Brain microvascular endothelial cell (primary cell): Measurements from ENCODE around the gene LRRC4C.

Experiments used
- DNase-seq: peaks from one replicate; pipeline ENCODE4 v3.0.0-alpha.2; 2020
- H3K27ac ChIP-seq: fragments of 250-450 bp; sonication (Bioruptor Pico); 2 replicates; pipeline ENCODE4 v1.5.1; 2020; ENCODE audit warnings: mild to moderate bottlenecking, moderate library complexity
- H3K27me3 ChIP-seq: fragments of 250-450 bp; sonication (Bioruptor Pico); replicated peaks from 2 replicates; pipeline ENCODE4 v1.5.1; 2020; ENCODE audit warnings: mild to moderate bottlenecking
- H3K36me3 ChIP-seq: fragments of 250-450 bp; sonication (Bioruptor Pico); replicated peaks from 2 replicates; pipeline ENCODE4 v1.5.1; 2020; ENCODE audit warnings: mild to moderate bottlenecking
- H3K4me3 ChIP-seq: 2 replicates; pipeline ENCODE4 v1.5.1; 2011; ENCODE audit warnings: low read depth, mild to moderate bottlenecking, control low read depth, low read length, moderate library complexity
- CTCF ChIP-seq: IDR thresholded peaks from 2 replicates; pipeline ENCODE4 v1.5.1; 2011; ENCODE audit warnings: low read depth, mild to moderate bottlenecking, moderate library complexity, low read length, control low read depth, inconsistent platforms; ENCODE audit errors: missing control alignments
- in situ Hi-C: cut with HindIII; loops from 2 replicates; pipeline ENCODE4 v1.10.0; 2017; ENCODE audit warnings: low sequenced_read_pairs, low pct_ligation_motif_present

LRRC4C gene

DNA sequence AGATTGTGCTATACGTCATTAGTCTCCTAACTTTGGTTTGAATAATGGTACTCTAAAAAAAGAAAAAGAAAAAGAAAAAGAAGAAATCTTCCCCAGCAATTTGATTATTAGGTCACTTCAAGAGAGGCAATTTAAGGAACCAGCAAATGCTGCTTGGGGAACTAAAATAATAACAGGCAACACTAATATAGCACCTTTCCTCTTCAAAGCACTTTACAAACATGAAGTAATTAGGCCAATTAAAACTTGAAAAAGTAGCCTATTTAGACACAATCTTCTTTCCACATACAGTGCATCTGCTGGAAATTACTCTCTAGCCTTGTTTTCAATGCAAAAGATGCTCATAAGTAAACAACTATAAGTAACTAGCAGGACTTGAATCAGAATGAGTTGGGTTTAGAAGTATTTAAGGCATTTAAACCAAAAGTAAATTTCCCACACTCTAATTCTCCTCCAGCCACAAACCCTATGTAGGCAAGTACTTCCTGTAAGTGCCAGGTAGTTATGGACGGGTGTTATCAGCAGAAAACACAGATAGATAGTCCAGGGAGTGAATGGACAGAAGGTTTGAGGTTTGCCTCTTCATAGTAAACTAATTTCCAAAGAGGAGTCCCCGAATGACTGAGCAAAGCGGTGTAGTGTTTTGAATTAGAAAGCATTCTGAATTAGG is 44.5 kb downstream of the LRRC4C start:
- no peaks in the 10 kb centered on the region for H3K36me3 ChIP-seq
- no peaks in the 10 kb centered on the region for H3K27me3 ChIP-seq
- H3K4me3 ChIP-seq, result no peak overlapping the region
- H3K27ac ChIP-seq, result no peak overlapping the region
- DNase-seq, result no peak
- in situ Hi-C loops, result no loop called here
- no peak for TF ChIP-seq CTCF

- TF ChIP-seq CTCF, result no peak
- in situ Hi-C loops, result no loop called here
- no peak for DNase-seq
Measured at GRCh38 chr11:41413843-41414242, 45.6 kb downstream of the LRRC4C start.

DNA sequence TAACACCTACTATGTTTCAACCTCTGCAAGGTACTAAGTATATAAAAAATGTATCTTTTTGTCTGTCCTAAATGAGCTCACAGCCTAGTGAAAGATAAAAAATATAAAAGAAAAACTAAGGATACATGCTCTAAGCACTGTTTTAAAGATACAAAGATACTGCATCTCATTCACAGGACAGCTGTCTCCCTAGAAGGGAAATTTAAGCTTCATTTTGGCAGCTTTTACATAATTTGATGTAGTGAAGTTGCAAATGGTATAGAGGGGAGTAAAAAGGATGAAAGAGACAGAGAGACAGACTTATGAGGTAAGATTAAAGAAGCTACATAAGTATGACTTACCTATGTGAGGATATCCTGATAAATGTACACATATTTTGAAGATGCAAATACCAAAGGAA is 53.6 kb downstream of the LRRC4C start:
- no peak for TF ChIP-seq CTCF
- Histone ChIP-seq H3K4me3 (no peak overlapping the region), H3K36me3 (no peaks in the 10 kb centered on the region), H3K27me3 (no peaks in the 10 kb centered on the region), H3K27ac (no peak overlapping the region)
- in situ Hi-C loops, result no loop called here
- DNase-seq, result no peak

More at GRCh38 chr11:41413843-41414242, 45.6 kb downstream of the LRRC4C start:
- Histone ChIP-seq H3K27me3 (no peaks in the 10 kb centered on the region), H3K36me3 (no peaks in the 10 kb centered on the region), H3K27ac (no peak overlapping the region), H3K4me3 (no peak overlapping the region)

- H3K27me3 ChIP-seq, result no peaks in the 10 kb centered on the region
- no peak for TF ChIP-seq CTCF
- no peaks in the 10 kb centered on the region for H3K36me3 ChIP-seq
- no peak for DNase-seq
- in situ Hi-C loops, result no loop called here
- H3K27ac ChIP-seq, result no peak overlapping the region
- H3K4me3 ChIP-seq, result no peak overlapping the region
Measured at GRCh38 chr11:41404109-41404508, 55.3 kb downstream of the LRRC4C start.

GRCh38 chr11:41403458-41403857 is 56.0 kb downstream of the LRRC4C start:
- in situ Hi-C loops, result no loop called here
- Histone ChIP-seq H3K36me3 (no peaks in the 10 kb centered on the region), H3K27ac (no peak overlapping the region), H3K4me3 (no peak overlapping the region), H3K27me3 (no peaks in the 10 kb centered on the region)
- no peak for TF ChIP-seq CTCF
- DNase-seq, result no peak

GRCh38 chr11:41400819-41401382 is 58.6 kb downstream of the LRRC4C start:
- no peak for TF ChIP-seq CTCF
- no peak overlapping the region for H3K27ac ChIP-seq

More at GRCh38 chr11:41400819-41401382, 58.6 kb downstream of the LRRC4C start:
- H3K4me3 ChIP-seq, result no peak overlapping the region
- no peaks in the 10 kb centered on the region for H3K36me3 ChIP-seq
- in situ Hi-C loops, result no loop called here
- no peak for DNase-seq
- no peaks in the 10 kb centered on the region for H3K27me3 ChIP-seq
